GM12865 (cell line): ENCODE results near the gene B3GALNT1.

ENCODE experiments used
- DNase-seq: peaks from one replicate; pipeline ENCODE4 v3.0.0; 2010; ENCODE audit warnings: low read depth
- H3K4me3 ChIP-seq: 2 replicates; pipeline ENCODE4 v1.5.1; 2011; ENCODE audit warnings: mild to moderate bottlenecking, low read depth, low read length, control low read depth
- CTCF ChIP-seq: IDR thresholded peaks from 2 replicates; pipeline ENCODE4 v1.5.1; 2011; ENCODE audit warnings: low read length, control low read depth, low read depth, inconsistent platforms; ENCODE audit not compliant: insufficient read depth; ENCODE audit errors: missing control alignments

The B3GALNT1 gene

DNA sequence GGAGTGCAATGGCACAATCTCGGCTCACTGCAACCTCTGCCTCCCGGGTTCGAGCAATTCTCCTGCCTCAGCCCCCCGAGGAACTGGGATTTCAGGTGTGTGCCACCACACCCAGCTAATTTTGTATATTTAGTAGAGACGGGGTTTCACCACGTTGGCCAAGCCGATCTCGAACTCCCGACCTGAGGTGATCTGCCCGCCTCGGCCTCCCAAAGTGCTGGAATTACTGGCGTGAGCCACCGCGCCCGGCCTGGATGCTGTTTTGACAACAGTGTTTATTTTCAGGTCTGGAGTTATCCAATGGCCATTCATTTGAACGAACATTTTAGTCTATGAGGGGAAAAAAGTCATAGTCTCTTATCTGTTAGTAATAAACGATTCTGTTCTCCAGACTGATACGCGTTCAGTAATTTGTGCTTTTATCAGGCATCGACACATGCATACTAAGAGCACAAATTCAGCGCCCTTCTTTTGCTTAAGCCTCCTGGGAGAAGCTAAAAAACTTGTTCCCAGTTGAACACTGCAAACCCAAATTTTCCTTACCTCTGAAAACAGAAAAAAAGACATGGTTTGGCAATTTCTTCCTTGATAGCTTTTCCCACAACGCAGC is 1.3 kb downstream of the B3GALNT1 start:
- TF ChIP-seq CTCF = no peak
- DNase-seq = no peak
- no peak overlapping the region for H3K4me3 ChIP-seq

GRCh38 chr3:161101609-161102008 is 3.5 kb downstream of the B3GALNT1 start:
- no peak for TF ChIP-seq CTCF
- H3K4me3 ChIP-seq = no peak overlapping the region
- no peak for DNase-seq

GRCh38 chr3:161100994-161101393 is 4.2 kb downstream of the B3GALNT1 start:
- no peak overlapping the region for H3K4me3 ChIP-seq
- DNase-seq = no peak
- TF ChIP-seq CTCF = no peak

GRCh38 chr3:161096771-161097367 is 8.3 kb downstream of the B3GALNT1 start:
- peak; percentile 30 for TF ChIP-seq CTCF
- no peak overlapping the region for H3K4me3 ChIP-seq
- peak; percentile 25 for DNase-seq

- TF ChIP-seq CTCF = no peak
- no peak for DNase-seq
- no peak overlapping the region for H3K4me3 ChIP-seq
Measured at GRCh38 chr3:161093895-161094294, 11.3 kb downstream of the B3GALNT1 start.

DNA sequence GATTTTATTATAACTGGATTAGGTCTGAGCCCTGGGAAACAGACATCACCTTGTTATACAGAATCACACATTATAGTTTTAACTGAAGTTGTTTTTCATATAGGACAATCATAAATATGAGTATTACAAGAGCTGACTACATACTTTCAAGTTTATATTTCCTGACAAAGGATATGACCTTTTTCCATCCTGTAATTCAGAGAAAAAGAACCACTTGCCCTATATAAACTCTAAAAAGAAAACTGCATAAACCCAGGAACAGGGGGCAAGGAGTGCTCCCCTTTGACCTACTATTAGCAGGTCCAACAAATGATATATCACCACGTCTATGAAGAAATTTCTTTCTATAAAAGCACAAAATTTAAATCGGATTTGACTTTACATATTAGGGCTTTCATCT is 20.9 kb downstream of the B3GALNT1 start:
- TF ChIP-seq CTCF = no peak
- no peak for DNase-seq
- H3K4me3 ChIP-seq = no peak overlapping the region

DNA sequence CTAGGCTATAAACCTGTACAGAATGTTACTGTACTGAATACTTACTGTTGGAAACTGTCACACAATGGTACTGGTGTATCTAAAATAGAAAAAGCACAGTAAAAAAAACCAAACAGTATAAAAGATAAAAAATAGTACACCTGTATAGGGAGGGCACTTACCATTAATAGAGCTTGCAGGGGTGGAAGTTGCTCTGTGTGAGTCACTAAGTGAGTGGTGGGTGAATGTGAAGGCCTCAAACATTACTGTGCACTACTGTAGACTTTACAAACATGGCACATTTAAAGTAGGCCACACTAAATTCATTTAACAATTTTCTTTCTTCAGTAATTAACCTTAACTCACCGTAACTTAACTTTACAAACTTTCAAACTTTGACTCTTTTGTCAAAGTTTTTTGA is 22.0 kb downstream of the B3GALNT1 start:
- no peak overlapping the region for H3K4me3 ChIP-seq

More for the DNA sequence above, 22.0 kb downstream of the B3GALNT1 start:
- DNase-seq = no peak
- no peak for TF ChIP-seq CTCF
